ENCODE measurements around the gene SPARCL1. TPM values are rescaled to one million over a fixed set of nuclear protein-coding genes. Genes with fewer than 3 reads are reported as not detected.

SPARCL1 gene
- total RNA-seq, 1 experiment from 2014 or later, result 0.85 TPM

- DNase-seq (ENCODE audit: low spot score) (no peak), ATAC-seq (no peak)
- Mint-ChIP-seq H3K4me1 (peaks cover 14% of the 10 kb centered on the region), H3K27ac (no peak overlapping the region), H3K9me3 (peaks cover 9% of the 10 kb centered on the region), H3K27me3 (ENCODE audit: low read depth) (no peaks in the 10 kb centered on the region), H3K4me3 (no peak overlapping the region), H3K36me3 (peaks cover 18% of the 10 kb centered on the region)
- TF ChIP-seq NFATC4 (CRISPR knock-in tag; IDR thresholded peaks at IDR 0.05) (no peak), JAZF1 (CRISPR knock-in tag; IDR thresholded peaks at IDR 0.05) (no peak), ZNF281 (CRISPR knock-in tag; IDR thresholded peaks at IDR 0.05) (no peak), TEAD4 (CRISPR knock-in tag; IDR thresholded peaks at IDR 0.05) (no peak), ESRRA (CRISPR knock-in tag; IDR thresholded peaks at IDR 0.05; ENCODE audit: borderline replicate concordance) (no peak), CBFB (CRISPR knock-in tag; IDR thresholded peaks at IDR 0.05; ENCODE audit: low read depth) (no peak), RORB (CRISPR knock-in tag; IDR thresholded peaks at IDR 0.05) (no peak), MLX (CRISPR knock-in tag; IDR thresholded peaks at IDR 0.05) (no peak), PRRX2 (CRISPR knock-in tag; IDR thresholded peaks at IDR 0.05) (no peak), FOXJ3 (CRISPR knock-in tag; IDR thresholded peaks at IDR 0.05; ENCODE audit: borderline replicate concordance) (no peak), CREB1 (CRISPR knock-in tag; IDR thresholded peaks at IDR 0.05) (no peak), GTF2I (CRISPR knock-in tag; conservative IDR thresholded peaks at IDR 0.05) (no peak), ZNF532 (CRISPR knock-in tag; IDR thresholded peaks at IDR 0.05; ENCODE audit: borderline replicate concordance) (no peak), ZNF138 (CRISPR knock-in tag; conservative IDR thresholded peaks at IDR 0.05) (no peak), MYBL2 (CRISPR knock-in tag; IDR thresholded peaks at IDR 0.05) (no peak), ZNF232 (CRISPR knock-in tag; IDR thresholded peaks at IDR 0.05) (no peak)
- TF ChIP-seq, protein P1, sequence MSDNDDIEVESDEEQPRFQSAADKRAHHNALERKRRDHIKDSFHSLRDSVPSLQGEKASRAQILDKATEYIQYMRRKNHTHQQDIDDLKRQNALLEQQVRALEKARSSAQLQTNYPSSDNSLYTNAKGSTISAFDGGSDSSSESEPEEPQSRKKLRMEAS (CRISPR knock-in tag; IDR thresholded peaks at IDR 0.05), result no peak
- ChIA-PET CTCF (no interaction called here), POLR2A (no interaction called here)
Measured at GRCh38 chr4:87461281-87461700, 67.9 kb downstream of the SPARCL1 start.

DNA sequence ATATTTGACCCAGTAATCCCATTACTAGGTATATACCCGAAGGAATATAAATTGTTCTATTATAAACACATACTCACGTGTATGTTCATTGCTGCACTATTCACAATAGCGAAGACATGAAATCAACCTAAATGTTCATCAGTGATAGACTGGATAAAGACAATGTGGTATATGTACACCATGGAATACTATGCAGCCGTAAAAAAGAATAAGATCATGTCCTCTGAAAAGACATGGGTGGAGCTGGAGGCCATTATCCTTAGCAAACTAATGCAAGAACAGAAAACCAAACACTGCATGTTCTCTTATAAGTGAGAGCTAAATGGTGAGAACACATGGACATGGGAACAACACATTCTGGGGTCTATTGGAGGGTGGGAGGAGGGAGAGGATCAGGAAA, 70.3 kb downstream of the SPARCL1 start:
- POLR2A ChIA-PET, result no interaction called here

More for the DNA sequence above, 70.3 kb downstream of the SPARCL1 start:
- CTCF ChIA-PET, result no interaction called here
- Mint-ChIP-seq H3K27me3 (ENCODE audit: low read depth) (no peaks in the 10 kb centered on the region), H3K4me1 (peaks cover 20% of the 10 kb centered on the region), H3K36me3 (peaks cover 28% of the 10 kb centered on the region), H3K9me3 (peaks cover 9% of the 10 kb centered on the region), H3K4me3 (no peak overlapping the region), H3K27ac (no peak overlapping the region)
- ATAC-seq, result no peak
- no peak for DNase-seq (ENCODE audit: low spot score)
- TF ChIP-seq ESRRA (CRISPR knock-in tag; IDR thresholded peaks at IDR 0.05; ENCODE audit: borderline replicate concordance) (no peak), ZNF416 (CRISPR knock-in tag; IDR thresholded peaks at IDR 0.05) (no peak), ZNF317 (CRISPR knock-in tag; IDR thresholded peaks at IDR 0.05; ENCODE audit: borderline replicate concordance, low read depth) (no peak), ATF6 (CRISPR knock-in tag; IDR thresholded peaks at IDR 0.05) (no peak), GABPB1 (CRISPR knock-in tag; IDR thresholded peaks at IDR 0.05) (no peak)
